ENCODE data around the gene RAD9A.

RAD9A gene

DNA sequence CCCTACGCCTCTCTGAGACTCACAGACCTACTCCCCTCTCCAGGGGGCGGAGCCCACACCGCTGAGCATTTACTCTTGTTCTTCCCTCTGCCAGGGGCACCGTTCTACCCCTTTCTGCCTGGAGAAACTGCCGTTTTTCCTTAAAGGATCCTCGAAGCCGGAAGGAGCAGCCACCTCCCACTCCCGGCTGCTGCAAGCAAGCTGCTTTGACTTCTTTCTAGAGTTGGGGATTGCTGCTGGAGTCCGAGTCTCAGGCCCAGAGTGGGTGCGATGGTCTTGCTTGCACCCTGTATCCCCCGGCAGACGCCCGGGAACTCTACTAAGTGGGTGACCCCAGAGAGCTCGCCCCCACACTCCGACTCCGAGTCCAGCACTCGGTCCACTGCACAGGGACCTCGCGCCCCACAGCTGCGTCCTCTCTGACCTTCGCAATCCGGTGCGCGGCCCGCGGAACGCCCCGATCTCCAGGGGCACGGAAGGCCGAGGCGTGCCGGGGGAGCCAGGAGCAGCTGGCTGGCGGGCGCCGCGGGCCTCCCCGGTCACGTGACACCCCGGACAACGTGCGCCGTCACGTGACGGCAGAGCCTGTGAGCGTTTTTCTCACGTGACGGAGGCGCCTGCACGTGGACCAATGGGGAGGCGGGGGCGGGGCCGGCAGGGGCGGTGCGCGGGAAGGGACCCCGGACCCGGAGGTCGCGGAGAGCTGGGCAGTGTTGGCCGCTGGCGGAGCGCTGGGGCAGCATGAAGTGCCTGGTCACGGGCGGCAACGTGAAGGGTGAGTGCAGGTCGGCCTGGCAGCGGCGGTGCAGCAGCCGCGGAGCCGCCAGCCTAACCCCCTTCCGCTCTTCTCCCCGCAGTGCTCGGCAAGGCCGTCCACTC is at the start of gene RAD9A:
Gene RAD9A, plus strand, starts transcription at position 683 of the 879 bp plus-strand sequence. Its CDS starts 59 bp downstream, at position 742.
- DNase-seq, result peak; percentile 83

DNA sequence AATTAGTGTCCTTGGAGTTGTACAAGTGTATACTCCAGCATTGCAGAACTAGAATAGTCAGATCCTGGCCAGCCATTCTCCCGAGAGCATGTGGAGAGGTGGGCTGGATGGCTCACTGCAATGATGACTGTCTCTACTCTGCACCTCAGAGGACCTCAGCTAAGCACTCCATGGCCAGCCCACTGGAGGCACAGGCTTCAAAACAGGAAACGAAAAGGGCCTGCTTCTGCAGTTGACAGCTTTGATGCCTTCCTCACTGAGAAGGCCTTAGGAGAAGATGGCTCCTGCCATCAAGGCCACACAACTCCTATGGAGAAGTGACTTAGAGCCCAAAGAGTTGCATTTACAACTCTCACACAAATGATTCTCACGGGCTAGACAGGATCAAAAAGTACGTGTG is 47.5 kb upstream of the RAD9A start:
- DNase-seq, result no peak

- DNase-seq, result no peak
These were observed 46.4 kb upstream of the RAD9A start for GRCh38 chr11:67345247-67345919.

GRCh38 chr11:67345920-67346819 is 45.6 kb upstream of the RAD9A start:
- no peak for DNase-seq

DNA sequence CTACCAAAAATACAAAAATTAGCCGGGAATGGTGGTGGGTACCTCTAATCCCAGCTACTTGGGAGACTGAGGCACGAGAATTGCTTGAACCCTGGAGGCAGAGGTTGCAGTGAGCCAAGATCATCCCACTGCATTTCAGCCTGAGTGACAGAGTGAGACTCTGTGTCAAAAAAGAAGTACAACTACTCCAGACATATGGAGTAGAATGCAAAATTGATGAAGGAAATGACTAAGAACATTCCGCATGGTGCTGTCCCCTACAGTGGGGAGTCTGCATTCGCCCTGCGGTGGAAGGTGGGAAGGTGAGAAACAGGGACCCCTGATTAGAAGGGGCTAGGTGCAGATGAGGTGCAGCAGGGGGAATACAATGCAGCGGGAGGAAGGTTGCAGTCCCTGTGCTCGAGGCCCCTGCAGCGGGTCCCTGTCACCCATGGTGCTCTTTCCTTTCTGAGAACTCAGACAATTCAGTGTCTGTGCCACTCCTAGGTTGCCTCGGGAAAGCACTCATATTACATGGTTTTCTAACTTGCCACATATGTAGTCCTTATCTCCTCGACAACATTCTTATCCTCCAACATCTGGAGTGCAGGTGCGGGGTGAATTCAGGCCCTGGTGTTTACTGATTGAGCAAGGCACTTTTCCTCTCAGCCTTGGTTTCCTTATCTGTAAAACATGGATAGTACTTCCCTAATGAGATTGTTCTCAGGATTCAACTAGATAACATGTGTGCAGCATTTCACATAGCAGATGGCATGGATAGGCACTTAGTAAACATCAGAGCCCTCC is 43.6 kb upstream of the RAD9A start:
- no peak for DNase-seq

DNA sequence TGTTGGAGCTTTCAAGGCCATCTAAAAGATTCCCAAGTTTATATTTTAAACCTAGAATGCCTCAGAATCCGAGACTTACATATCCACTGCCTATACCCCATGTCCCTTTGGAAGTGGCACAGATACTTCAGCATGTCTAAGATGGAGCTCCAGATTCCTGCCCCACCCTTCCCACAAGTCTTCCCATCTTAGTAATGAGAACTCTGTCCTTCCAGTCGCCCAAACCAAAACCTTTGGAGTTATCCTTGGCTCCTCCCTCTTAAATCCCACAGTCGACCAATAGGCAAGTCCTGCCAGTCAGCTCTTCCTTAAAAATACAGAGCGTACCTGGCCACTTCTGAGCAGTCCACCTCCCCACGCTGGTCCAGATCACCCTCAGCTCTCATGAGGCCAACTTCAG is 42.8 kb upstream of the RAD9A start:
- no peak for DNase-seq

- DNase-seq, result no peak
These were observed 42.3 kb upstream of the RAD9A start for GRCh38 chr11:67349457-67349856.

DNA sequence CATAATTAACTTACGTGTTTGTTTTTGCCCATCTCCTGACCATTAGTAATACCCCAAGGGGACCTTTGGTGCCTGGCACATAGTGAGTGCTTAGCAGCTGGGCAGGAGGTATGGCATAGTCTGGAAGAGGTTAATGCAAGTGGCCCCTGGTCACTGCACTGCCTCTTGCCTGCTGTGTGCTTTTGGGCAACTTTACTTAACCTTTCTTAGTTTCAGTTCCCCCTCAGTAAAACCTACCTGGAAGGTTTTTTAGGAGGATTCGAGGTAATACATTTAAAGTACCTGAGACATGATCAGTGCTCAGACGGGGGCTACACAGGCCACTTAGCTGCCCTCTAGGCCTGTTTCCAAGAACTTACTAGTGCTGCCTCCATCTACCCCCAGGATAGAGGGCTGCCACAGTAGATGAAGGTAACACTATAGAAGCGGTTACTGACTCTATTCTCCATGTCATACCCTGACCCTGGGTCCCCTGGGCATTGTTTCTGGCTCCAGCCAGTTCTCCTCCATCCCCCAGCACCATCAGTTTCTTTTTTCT is 41.8 kb upstream of the RAD9A start:
- no peak for DNase-seq

GRCh38 chr11:67351275-67352005 is 40.3 kb upstream of the RAD9A start:
- DNase-seq, result peak; percentile 81

GRCh38 chr11:67352546-67353316 is 39.1 kb upstream of the RAD9A start:
- peak; percentile 53 for DNase-seq

DNA sequence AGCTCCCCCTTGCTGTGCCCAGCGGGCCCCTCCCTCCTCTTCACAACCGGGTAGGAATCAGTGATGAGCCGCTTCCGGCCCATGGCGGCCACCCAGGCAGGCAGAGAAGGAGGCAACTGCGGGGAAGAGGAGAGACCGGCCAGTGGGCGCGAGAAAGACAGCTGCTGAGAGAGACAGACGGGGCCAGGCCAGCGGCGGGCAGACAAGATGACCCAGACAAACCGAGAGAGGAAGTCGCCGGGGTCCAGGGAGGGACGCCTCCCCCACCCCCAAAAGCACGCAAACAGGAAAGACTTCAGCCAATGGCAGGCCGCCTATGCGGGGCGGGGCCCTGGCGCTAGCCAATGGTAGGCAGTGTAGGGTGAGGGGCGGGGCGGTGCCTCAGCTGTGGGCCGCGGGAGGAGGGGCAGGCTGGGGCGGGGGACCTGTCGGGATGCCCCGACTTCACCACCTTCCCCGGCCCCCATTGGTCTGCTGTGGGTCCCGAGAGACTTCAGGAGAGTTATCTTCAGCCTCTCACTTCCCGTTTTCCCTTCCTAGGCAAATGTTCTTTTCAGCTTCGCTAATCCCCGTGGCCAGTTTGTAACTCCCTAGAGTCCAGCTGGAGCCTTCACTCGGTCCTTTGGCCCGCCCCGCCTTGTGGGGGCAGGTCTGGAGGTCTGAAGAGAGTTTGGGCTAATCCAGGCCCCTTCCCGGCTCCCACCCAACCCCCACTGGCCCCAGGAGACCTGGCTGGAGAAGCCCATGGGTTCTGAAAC is 38.3 kb upstream of the RAD9A start, which contains the start of gene POLD4:
Gene POLD4, minus strand, starts transcription at position 230 of the 758 bp plus-strand sequence. Its CDS starts 147 bp downstream, at position 83.
- peak; percentile 88 for DNase-seq

- no peak for DNase-seq
These were observed 37.4 kb upstream of the RAD9A start for GRCh38 chr11:67354075-67355022.

- no peak for DNase-seq
These were observed 36.6 kb upstream of the RAD9A start for GRCh38 chr11:67355023-67355793.

DNA sequence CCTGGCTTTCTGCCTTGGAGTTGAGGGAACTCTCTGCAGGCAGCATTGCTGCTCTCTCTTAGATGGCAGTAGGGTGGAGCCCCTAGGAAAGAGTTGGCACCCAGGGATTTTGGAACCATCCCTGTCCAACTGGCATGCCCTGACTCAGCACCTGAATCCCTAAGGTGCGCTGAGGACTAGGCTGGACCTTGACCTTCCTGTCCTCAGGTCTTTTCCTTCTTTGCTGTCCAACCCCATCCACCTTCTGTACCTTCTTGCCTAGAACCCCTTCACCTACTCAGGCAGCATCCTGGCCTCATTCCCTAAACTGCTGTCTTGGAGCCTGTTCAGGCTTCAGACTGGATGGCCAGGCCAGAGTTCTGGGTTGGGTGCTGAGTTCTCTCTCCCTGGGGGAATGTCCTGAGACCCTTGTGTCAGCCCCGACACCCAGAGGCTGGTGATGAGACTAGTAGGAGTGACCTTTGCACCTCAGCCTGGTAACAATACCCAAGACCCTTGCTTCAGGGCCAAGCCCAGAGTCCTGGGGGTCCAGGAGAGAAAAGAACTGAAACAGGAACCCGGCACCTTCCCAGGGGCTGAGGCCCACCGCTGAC is 35.9 kb upstream of the RAD9A start:
- no peak for DNase-seq

GRCh38 chr11:67356387-67356863 is 35.4 kb upstream of the RAD9A start:
- no peak for DNase-seq

DNA sequence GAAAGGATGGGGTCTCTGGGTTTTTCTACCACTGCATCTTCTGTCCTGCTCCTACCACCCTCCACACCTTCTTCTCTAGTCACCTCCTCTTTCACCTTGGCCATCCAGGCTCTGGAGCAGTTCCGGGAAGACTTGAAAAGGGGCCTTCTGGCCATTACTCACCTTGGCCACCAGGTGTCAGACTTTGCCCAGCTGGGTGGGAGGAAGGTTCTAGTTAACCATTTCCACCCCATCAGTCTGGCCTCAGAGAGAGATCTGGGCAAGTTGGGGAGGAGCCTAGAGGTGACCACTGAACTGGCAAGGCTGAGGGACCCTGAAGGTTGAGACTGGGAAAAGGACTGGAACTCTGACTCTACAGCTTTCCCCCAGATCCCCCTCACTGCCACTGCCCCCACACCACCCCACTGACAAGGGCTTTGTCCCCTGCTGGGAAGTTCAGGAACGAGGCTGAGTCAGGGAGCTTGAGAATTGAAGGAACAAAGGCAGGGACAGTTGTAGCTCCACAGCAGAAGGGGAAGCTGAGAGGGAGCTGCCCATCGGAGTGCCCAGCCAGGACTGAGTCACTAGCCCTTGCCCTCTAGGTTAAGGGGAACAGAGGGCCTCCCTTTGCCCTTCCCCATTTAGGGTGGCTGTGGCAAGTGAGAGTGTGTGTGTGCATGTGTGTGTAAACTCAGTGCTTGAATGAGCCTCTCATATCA is 34.8 kb upstream of the RAD9A start:
- DNase-seq, result peak; percentile 49
